ENCODE measurements around the gene CCDC78.

DNA sequence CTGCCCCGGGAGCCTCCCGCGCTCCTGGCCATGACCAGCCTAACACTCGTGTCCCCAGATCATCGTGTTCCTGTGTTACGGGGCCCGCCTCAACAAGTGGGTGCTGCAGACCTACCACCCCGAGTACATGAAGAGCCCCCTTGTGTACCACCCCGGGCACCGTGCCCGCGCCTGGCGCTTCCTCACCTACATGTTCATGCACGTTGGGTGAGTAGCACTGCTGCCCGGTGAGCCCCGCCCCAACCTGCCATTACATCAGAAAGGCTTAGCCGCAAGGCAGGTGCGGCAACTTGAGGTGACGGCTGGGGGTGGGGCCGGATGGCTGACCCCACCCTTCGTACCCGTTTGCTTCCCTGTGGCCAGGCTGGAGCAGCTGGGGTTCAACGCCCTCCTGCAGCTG is 49.3 kb downstream of the CCDC78 start:
- TF ChIP-seq CTCF (IDR thresholded peaks at IDR 0.05; ENCODE audit: insufficient read depth, low read length, poor library complexity, severe bottlenecking) (no peak), EZH2phosphoT487 (conservative IDR thresholded peaks at IDR 0.05; ENCODE audit: low read length) (no peak)
